ENCODE data around the gene WDR13. TPM values are rescaled to one million over a fixed set of nuclear protein-coding genes. Genes with fewer than 3 reads are reported as not detected.

The WDR13 gene
- total RNA-seq, 1 donor from 2014 or later: 70.4 TPM

DNA sequence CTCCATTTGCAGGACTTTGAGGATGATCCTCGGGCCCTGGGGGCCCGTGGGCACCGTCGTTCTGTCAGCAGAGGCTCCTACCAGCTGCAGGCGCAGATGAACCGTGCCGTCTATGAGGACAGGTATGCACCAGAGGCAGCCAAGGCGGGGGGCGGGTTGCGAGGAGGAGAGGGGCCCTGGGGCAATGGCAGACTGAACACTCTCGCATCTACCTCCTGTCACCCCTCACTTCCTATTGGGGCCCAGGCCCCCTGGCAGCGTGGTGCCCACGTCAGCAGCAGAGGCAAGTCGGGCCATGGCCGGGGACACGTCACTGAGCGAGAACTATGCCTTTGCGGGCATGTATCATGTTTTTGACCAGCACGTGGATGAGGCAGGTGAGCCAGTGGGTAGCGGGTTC lies 2.0 kb downstream of the WDR13 start:
- Mint-ChIP-seq H3K4me1 (ENCODE audit: low read depth, unreplicated experiment) (no peaks in the 10 kb centered on the region), H3K4me3 (ENCODE audit: unreplicated experiment) (no peak overlapping the region), H3K9me3 (ENCODE audit: unreplicated experiment) (peaks cover 7% of the 10 kb centered on the region)

DNA sequence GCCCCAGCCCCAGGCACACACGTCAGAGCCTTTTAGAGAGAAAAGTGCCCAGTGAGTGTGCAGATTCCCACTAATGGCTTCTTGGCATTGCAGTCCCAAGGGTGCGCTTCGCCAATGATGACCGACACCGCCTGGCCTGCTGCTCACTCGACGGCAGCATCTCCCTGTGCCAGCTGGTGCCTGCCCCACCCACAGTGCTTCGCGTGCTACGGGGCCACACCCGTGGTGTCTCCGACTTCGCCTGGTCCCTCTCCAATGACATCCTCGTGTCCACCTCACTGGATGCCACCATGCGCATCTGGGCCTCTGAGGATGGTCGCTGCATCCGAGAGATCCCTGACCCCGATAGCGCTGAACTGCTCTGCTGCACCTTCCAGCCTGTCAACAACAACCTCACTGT lies 2.9 kb downstream of the WDR13 start:
- DNase-seq: no peak
- no peaks in the 10 kb centered on the region for H3K4me1 Mint-ChIP-seq (ENCODE audit: low read depth, unreplicated experiment)
- TF ChIP-seq, protein P1, sequence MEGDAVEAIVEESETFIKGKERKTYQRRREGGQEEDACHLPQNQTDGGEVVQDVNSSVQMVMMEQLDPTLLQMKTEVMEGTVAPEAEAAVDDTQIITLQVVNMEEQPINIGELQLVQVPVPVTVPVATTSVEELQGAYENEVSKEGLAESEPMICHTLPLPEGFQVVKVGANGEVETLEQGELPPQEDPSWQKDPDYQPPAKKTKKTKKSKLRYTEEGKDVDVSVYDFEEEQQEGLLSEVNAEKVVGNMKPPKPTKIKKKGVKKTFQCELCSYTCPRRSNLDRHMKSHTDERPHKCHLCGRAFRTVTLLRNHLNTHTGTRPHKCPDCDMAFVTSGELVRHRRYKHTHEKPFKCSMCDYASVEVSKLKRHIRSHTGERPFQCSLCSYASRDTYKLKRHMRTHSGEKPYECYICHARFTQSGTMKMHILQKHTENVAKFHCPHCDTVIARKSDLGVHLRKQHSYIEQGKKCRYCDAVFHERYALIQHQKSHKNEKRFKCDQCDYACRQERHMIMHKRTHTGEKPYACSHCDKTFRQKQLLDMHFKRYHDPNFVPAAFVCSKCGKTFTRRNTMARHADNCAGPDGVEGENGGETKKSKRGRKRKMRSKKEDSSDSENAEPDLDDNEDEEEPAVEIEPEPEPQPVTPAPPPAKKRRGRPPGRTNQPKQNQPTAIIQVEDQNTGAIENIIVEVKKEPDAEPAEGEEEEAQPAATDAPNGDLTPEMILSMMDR (IDR thresholded peaks at IDR 0.05; ENCODE audit: partially characterized antibody, unreplicated experiment): no peak
- H3K9me3 Mint-ChIP-seq (ENCODE audit: unreplicated experiment): peaks cover 7% of the 10 kb centered on the region
- no peak overlapping the region for H3K4me3 Mint-ChIP-seq (ENCODE audit: unreplicated experiment)
- H3K36me3 Mint-ChIP-seq (ENCODE audit: unreplicated experiment): no peaks in the 10 kb centered on the region
- H3K27me3 Mint-ChIP-seq (ENCODE audit: unreplicated experiment): peaks cover 3% of the 10 kb centered on the region
- no peak overlapping the region for H3K27ac Mint-ChIP-seq (ENCODE audit: unreplicated experiment)

More for the DNA sequence above, 2.0 kb downstream of the WDR13 start:
- Mint-ChIP-seq H3K27ac (ENCODE audit: unreplicated experiment) (no peak overlapping the region), H3K36me3 (ENCODE audit: unreplicated experiment) (no peaks in the 10 kb centered on the region), H3K27me3 (ENCODE audit: unreplicated experiment) (peaks cover 3% of the 10 kb centered on the region)
- TF ChIP-seq, protein P1 (IDR thresholded peaks at IDR 0.05; ENCODE audit: partially characterized antibody, unreplicated experiment): no peak
- no peak for DNase-seq

DNA sequence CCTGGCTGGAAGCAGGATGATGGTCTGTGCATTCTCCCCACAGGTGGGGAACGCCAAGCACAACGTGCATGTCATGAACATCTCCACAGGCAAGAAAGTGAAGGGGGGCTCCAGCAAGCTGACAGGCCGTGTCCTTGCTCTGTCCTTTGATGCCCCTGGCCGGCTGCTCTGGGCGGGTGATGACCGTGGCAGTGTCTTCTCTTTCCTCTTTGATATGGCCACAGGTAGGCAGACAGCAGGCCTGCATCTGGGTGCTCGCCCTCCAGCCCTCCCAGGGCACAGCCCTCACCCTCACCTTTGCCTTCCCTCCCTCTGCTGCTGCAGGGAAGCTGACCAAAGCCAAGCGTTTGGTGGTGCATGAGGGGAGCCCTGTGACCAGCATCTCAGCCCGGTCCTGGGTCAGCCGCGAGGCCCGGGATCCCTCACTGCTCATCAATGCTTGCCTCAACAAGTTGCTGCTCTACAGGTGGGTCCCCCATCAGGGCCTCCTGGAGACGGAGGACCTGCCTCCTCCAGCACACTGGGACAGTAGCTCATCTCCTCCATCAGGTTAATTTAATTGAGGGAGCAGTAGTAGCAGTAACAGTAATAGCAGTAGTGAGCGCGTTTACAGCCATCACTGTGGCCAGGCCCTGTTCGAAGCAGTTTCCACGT lies 4.6 kb downstream of the WDR13 start:
- TF ChIP-seq, protein P1 (IDR thresholded peaks at IDR 0.05; ENCODE audit: partially characterized antibody, unreplicated experiment): no peak
- no peak for DNase-seq
- Mint-ChIP-seq H3K36me3 (ENCODE audit: unreplicated experiment) (no peaks in the 10 kb centered on the region), H3K27me3 (ENCODE audit: unreplicated experiment) (peaks cover 5% of the 10 kb centered on the region), H3K4me3 (ENCODE audit: unreplicated experiment) (no peak overlapping the region), H3K4me1 (ENCODE audit: low read depth, unreplicated experiment) (no peaks in the 10 kb centered on the region), H3K27ac (ENCODE audit: unreplicated experiment) (no peak overlapping the region), H3K9me3 (ENCODE audit: unreplicated experiment) (peaks cover 7% of the 10 kb centered on the region)

DNA sequence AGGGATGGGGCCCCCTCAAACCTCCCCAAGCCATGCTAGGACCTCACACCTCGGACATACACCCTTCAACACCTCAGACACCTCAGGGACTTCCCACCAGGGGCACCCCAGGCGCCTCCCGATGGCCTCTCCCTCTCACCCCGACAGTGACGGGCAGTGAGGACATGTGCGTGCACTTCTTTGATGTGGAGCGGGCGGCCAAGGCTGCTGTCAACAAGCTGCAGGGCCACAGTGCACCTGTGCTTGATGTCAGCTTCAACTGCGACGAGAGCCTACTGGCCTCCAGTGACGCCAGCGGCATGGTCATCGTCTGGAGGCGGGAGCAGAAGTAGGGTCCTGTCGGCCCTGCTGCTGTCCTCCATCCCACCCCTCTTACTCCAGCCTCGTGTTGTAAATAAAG lies 7.4 kb downstream of the WDR13 start:
- H3K9me3 Mint-ChIP-seq (ENCODE audit: unreplicated experiment): no peaks in the 10 kb centered on the region
- no peaks in the 10 kb centered on the region for H3K36me3 Mint-ChIP-seq (ENCODE audit: unreplicated experiment)
- TF ChIP-seq, protein P1 (IDR thresholded peaks at IDR 0.05; ENCODE audit: partially characterized antibody, unreplicated experiment): no peak
- H3K27me3 Mint-ChIP-seq (ENCODE audit: unreplicated experiment): peaks cover 5% of the 10 kb centered on the region
- no peak for DNase-seq
- no peaks in the 10 kb centered on the region for H3K4me1 Mint-ChIP-seq (ENCODE audit: low read depth, unreplicated experiment)
- no peak overlapping the region for H3K4me3 Mint-ChIP-seq (ENCODE audit: unreplicated experiment)
- H3K27ac Mint-ChIP-seq (ENCODE audit: unreplicated experiment): no peak overlapping the region

DNA sequence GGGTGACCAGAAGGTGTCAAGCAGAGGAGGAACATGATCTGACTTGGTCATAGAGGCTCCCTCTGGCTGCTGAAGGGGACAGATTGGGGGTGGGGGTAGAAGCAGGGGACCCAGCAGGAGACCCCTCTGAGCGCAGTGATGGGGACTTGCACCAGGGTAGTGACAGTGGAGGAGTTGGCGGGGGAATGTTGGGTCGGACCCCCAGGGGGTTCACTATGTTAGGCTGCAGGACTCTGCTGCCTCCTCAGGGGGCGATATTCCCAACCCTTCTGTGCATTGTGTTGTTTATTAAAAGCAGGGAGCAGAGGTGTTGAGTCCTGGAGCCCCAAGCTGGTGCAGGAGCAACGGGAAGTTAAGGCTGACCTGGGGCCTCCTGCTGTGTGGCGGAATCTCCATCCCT lies 8.8 kb downstream of the WDR13 start:
- TF ChIP-seq, protein P1 (IDR thresholded peaks at IDR 0.05; ENCODE audit: partially characterized antibody, unreplicated experiment): no peak
- Mint-ChIP-seq H3K9me3 (ENCODE audit: unreplicated experiment) (no peaks in the 10 kb centered on the region), H3K27ac (ENCODE audit: unreplicated experiment) (no peak overlapping the region), H3K4me1 (ENCODE audit: low read depth, unreplicated experiment) (no peaks in the 10 kb centered on the region), H3K4me3 (ENCODE audit: unreplicated experiment) (no peak overlapping the region), H3K36me3 (ENCODE audit: unreplicated experiment) (no peaks in the 10 kb centered on the region), H3K27me3 (ENCODE audit: unreplicated experiment) (peaks cover 4% of the 10 kb centered on the region)
- no peak for DNase-seq
